ENCODE measurements around the gene TUBG1. TPM values are rescaled to one million over a fixed set of nuclear protein-coding genes. Genes with fewer than 3 reads are reported as not detected.

TUBG1 gene
- 10 to 100 TPM; 54.4 to 63.9 (median 55.8) TPM for polyA plus RNA-seq (ENCODE audit: insufficient read length in 4 of 4)

DNA sequence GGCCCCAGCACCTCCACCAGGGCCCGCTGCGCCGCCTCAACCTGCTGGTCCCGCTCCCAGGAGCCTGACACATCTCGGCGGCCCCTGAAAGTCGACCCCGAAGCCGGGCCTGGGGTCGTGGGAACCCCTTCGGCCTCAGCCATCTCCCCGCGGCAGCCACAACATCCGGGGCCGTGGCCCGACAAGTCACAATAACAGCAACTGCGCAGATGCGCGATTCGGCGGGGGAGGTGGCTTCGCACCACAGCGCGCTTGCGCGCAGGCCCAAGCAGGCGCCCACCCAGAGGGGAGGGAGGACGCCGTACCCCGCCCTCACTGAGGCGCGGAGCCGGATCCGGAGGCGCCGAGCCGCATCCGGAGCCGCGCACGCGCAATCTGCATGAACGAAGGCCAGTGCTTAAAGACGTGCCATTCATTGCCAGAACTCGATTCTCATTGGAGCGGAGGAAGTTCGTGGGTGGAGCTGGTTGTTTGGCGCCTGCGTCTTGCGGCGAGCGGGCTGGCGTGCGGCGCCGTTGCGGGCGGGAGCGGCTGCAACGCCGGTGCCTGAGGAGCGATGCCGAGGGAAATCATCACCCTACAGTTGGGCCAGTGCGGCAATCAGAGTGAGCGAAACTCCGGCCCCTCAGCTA lies at the start of gene TUBG1, which contains the start of gene RETREG3:
Gene TUBG1, plus strand, starts transcription at position 502 of the 632 bp plus-strand sequence. Its CDS starts 55 bp downstream, at position 557.
Gene RETREG3, minus strand, starts transcription at position 193 of the 632 bp plus-strand sequence. Its CDS starts 50 bp downstream, at position 143.
- DNase-seq (ENCODE audit: low read depth in 4 of 4, low spot score in 2 of 4): peak; percentile 92 to 99 (median 98)

- no peak for DNase-seq (ENCODE audit: low read depth in 4 of 4, low spot score in 2 of 4)
Measured at GRCh38 chr17:42560246-42560645, 49.2 kb upstream of the TUBG1 start.

DNA sequence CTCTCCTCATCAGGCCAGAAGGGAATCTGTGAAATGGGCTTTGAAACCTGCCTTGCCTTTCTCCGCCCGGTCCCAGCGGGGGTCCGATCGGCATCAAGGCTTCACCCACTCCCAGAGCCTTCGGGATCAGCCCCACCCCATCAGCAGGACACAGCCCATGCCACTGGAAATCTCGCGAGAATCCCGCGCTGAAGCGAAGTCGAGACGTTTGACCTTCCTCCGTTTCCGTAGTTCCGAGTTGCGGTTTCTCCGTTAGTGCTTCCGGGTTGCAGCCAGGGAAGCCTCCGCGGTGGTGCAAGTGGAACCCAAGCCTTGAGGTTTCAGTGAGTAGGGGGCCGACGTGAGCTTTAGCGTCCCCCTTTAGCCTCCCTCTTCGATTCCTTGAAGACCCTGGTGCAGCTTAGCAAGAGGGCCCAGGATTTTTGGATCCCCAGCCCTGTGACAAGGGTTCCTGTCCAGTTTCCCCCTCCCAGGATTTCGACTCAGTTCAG lies 47.5 kb upstream of the TUBG1 start, which contains the start of gene COASY:
Gene COASY, plus strand, starts transcription at position 252 of the 491 bp plus-strand sequence. CDS start 475 bp downstream, outside the sequence.
- peak; percentile 90 to 97 (median 93) for DNase-seq (ENCODE audit: low read depth in 4 of 4, low spot score in 2 of 4)

DNA sequence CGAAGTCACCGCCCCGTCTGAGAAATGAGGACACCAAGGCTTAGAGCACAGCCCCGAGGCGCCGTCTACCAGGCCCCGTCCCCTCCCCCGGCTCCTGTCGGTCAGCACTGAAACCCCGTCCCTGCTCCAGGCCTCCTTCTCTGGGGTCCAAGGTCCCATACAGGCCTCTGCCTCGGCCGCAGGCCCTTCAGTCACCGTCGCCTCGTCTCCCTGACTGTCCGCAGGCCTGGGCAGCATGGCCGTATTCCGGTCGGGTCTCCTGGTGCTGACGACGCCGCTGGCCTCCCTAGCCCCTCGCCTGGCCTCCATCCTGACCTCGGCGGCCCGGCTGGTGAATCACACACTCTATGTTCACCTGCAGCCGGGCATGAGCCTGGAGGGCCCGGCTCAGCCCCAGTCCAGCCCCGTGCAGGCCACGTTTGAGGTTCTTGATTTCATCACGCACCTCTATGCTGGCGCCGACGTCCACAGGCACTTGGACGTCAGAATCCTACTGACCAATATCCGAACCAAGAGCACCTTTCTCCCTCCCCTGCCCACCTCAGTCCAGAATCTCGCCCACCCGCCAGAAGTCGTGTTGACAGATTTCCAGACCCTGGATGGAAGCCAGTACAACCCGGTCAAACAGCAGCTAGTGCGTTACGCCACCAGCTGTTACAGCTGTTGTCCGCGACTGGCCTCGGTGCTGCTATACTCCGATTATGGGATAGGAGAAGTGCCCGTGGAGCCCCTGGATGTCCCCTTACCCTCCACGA lies 46.9 kb upstream of the TUBG1 start:
- no peak for DNase-seq (ENCODE audit: low read depth in 4 of 4, low spot score in 2 of 4)

DNA sequence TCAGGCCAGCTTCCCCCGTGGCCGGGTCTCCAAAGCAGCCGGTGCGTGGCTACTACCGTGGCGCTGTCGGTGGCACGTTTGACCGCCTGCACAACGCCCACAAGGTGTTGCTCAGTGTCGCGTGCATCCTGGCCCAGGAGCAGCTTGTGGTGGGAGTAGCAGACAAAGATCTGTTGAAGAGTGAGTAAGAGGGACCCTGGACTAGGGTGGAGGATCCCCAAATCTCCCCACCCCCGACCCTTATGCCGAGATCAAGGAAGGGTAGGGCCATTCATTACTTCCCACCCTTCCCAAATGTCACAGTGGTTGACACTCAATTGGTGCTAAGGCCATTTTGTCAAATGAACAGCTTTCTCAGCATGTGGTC lies 46.4 kb upstream of the TUBG1 start:
- DNase-seq (ENCODE audit: low read depth in 4 of 4, low spot score in 2 of 4): no peak

DNA sequence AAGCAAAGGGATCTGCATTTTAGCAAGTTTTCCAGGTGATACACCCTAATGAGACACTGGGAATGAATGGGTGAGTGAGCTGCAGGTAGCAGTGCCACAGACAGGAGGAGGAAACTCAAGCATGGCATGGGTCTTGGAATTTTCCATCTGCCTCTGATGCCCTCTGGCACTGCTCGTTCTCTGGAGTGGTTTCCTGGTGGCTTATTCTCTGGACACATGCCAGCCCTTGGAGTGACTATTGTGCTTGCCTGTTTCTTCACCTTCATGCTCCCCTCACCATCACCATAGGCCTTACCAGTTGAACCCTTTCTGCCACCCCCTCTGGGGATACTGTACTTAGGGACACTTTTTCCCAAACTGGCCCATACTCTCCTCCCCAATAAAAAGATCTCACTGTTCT lies 45.9 kb upstream of the TUBG1 start:
- DNase-seq (ENCODE audit: low read depth in 4 of 4, low spot score in 2 of 4): no peak

DNA sequence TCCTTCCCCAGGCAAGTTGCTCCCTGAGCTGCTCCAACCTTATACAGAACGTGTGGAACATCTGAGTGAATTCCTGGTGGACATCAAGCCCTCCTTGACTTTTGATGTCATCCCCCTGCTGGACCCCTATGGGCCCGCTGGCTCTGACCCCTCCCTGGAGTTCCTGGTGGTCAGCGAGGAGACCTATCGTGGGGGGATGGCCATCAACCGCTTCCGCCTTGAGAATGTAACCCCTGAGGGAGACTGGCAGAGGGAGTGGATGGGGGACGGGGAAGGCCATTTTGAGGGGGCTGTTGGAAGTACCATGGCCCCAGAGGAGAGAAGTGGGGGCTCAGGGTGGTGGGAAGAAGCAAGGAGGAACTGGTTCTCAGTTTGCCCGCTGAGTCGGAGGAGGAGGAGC lies 45.5 kb upstream of the TUBG1 start:
- DNase-seq (ENCODE audit: low read depth in 4 of 4, low spot score in 2 of 4): no peak

DNA sequence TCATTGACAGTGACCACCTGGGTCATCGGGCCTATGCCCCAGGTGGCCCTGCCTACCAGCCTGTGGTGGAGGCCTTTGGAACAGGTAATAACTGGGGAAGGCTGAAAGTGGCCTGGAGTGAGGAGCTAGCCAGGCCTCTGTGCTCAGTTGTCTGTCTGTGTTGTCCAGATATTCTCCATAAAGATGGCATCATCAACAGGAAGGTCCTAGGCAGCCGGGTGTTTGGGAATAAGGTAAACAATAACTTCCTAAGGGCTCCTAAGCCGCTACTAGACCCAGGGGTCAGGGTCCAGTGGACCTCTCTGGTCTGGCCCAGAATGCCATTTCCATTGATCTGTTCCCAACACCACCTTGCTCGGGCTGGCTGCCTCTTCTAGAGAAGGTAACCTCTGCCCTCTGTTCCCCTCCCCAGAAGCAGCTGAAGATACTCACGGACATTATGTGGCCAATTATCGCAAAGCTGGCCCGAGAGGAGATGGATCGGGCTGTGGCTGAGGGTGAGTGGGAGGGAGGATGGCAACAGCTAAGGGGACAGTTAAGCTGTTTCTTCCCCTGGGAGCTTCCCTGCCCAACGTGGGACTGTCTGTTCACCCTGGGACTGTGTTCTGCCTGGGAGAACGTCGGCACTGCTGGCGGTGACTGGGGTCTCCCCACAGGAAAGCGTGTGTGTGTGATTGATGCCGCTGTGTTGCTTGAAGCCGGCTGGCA lies 44.5 kb upstream of the TUBG1 start:
- DNase-seq (ENCODE audit: low read depth in 4 of 4, low spot score in 2 of 4): no peak

DNA sequence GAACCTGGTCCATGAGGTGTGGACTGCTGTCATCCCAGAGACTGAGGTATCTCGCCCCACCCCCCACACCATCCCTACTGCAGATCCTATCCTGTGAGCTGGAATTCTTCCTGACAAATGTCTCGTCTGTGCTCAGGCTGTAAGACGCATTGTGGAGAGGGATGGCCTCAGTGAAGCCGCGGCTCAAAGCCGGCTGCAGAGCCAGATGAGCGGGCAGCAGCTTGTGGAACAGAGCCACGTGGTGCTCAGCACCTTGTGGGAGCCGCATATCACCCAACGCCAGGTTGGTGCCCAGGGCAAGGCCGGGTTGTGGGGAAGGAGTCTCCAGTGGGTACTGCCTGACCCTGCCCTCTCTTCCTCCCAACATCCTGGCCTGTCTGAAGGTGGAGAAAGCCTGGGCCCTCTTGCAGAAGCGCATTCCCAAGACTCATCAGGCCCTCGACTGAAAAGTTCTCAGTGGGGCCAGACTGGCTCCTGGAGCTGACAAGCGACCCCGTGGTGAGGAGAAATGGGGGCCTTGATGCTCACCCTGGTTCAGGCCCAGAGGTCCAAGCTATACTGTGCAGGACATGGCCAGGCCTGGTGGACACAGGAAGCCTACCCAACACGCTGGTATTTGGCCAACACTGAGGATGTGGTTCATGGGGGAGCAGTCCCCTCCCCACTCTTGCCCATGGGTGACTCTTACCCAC lies 43.8 kb upstream of the TUBG1 start:
- no peak for DNase-seq (ENCODE audit: low read depth in 4 of 4, low spot score in 2 of 4)

DNA sequence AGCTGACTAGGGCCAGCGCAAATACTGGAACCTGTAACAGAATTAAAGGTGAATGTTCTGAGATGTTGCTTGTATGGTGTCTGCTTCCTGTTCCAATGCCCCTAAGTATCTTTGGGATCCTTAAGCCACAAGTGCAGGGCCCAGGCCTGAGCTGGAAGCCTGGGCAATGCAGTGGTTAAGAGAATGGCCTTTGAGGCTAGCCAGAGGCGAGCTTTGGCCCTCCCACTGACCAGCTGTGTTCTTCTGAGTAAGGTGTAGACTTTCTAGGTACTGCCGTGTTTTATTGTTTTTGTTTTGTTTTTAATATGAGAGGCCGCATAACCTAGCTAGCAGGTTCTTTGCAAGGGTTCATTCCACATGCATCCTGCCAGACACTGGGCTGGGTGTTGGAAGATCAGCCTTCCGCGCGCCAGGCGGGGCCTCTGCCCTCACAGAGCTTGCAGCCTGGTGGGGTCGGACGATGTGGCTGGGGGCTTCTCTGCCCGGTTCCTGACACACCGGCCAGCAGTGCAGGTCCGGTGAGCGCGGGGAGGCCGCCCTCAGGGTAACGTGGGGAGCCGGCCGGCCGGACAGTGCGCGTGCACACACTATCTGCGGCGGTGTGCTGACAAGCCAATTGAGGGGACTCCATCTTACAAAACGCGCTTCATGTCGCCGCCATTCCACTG lies 43.1 kb upstream of the TUBG1 start:
- DNase-seq (ENCODE audit: low read depth in 4 of 4, low spot score in 2 of 4): no peak

DNA sequence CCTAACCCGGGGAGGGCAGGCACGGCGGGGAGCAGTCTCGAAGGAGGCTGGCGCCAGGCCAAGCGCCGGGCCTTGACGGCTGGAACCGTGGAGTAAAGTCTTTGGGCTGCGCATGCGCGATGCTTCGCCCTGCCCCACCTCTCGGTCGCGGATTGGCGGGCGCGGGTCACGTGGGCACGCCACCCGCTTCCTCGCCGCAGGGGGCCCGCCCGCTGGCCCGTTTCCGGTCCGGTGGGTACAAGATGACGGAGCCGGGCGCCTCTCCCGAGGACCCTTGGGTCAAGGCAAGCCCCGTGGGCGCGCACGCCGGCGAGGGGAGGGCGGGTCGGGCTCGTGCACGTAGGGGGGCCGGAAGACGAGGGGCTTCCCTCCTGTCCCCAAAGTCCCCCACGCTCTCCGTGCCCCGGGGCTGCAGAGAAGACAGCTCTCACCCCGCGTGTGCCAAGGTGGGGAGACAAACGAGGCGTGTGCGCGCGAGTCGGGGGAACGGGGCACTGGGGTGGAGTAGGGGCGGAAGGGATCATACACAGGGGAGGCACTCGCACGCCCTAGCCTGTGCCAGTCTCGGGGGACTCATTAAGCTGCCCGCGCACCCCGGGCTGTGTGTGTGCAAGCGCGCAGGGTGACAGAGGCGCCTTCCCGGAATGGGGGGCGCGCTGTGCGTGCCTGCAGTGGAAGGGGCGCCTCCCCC lies 42.5 kb upstream of the TUBG1 start, which contains the start of gene MLX:
Gene MLX, plus strand, starts transcription at position 218 of the 691 bp plus-strand sequence. Its CDS starts 25 bp downstream, at position 243.
- peak in 1 of 4 donors; percentile 82 for DNase-seq (ENCODE audit: low read depth in 4 of 4, low spot score in 2 of 4)

DNA sequence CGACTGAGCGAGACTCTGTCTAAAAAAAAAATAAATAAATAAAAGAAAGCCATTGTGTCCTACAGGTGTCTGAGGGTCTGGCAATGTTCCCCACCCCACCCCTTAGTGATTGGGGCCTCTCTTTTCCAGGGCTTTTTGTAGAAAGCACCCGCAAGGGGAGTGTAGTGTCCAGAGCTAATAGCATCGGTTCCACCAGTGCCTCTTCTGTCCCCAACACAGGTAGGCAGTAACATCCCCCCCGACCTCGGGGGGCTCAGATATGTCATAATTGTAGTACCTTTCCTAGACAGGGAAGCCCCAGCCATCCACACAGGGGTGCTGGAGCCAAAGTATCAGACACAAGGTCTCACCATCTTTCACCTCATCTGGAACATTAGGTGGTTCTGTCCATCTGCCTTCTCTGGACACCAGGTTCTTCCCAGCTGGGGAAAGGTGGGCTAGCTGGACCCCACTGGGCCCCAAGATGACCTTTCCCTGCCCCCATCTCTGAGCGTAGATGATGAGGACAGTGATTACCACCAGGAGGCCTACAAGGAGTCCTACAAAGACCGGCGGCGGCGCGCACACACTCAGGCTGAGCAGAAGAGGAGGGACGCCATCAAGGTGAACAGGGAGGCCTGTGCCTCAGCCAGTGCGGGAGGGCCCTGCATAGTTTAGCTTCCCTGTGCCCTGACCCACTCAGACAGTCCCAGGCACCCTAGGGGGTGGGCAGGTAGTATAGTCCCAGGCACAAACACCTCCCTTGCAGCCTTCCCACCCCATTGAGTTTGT lies 41.0 kb upstream of the TUBG1 start:
- DNase-seq (ENCODE audit: low read depth in 4 of 4, low spot score in 2 of 4): no peak

DNA sequence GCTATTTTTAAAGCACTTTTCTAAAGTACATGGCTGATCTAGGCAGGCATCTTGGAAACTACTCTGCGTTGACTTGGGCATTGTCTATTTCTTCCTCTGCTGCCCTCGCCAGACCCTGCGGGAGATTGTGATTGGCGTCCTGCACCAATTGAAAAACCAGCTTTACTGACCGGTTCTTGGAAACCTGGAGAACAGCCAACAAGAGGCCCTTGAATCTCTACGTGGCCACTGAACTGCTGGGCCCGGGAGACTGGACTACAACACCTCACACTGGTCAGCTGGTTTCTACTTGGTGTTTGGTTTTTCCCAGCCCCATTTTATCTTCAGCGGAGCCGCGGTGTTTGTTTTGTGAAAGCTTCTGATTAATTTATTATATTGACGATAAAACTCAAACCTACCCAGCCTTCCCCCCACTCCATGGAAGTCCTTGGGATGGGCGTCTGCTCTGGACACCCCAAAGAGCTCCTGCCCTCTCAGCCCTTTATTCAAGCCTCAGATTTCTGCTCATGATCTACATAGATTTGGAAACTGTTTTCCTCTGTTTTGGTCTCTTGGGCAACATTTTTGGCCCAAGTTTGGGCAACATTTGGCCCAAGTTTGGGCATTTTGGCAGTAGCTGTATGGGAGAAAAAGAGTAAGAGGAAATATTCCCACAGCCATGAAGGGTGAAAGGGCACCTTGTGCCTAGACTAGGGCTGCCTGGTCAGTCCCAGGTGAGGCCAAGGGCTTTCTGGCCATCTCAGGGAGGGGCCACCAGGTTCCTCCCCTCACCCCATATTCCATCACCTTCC lies 37.9 kb upstream of the TUBG1 start:
- DNase-seq (ENCODE audit: low read depth in 4 of 4, low spot score in 2 of 4): no peak

DNA sequence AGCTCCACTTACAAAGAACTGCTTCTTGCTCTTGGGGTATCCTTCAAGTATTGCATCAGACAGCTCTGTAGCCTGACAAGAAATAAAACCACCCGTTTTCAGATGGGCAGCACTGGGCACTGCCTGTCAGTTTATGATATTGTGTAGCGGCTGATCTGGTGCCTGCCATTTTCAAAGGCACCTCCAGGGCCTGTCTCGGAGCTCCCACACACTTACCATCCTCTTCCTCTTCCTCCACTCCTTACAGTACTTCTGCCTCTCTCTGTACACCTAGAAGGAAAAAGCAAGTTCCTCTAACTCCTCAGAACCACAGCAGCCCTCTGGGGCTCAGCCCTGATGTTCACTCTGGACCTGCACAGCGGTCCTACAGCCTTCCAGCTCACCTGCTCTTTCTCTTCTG lies 36.4 kb upstream of the TUBG1 start:
- DNase-seq (ENCODE audit: low read depth in 4 of 4, low spot score in 2 of 4): no peak

DNA sequence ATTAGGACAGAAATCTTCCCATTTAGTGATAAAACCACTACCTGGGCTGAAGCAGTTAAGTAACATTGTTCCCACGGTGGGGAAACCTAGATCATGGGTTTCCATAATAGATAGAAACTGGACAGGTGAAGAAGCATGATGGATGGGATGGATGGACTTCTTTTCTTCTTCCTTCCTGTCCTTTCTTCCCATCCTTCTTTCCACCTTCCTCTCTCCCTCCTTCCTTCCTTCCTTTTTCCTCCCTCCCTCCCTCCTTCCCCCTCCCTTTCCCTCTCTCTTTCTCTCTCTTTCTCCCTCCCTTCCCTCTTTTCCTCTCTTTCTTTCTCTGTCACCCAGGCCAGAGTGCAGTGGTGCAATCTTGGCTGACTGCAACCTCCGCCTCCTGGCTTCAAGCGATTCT lies 35.0 kb upstream of the TUBG1 start:
- no peak for DNase-seq (ENCODE audit: low read depth in 4 of 4, low spot score in 2 of 4)

DNA sequence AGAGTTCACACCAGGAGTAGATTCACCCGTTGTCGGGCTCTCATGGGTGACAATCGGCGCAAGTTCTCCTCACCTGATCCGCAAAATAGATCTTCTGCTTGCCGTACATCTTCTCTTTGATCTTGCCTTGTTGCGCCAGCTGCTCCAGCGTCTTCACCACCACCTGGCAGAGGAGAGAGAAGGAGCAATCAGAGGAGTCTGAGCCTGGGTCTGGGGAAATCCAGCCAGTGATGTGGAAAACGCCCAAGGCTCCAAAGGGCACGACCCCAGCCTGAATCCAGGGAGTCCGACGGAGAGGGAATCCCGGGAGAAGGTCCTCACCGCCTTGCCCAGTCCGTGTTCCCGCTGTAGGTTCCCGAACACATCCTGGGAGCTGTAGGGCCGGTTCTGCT lies 32.3 kb upstream of the TUBG1 start:
- DNase-seq (ENCODE audit: low read depth in 4 of 4, low spot score in 2 of 4): no peak

- DNase-seq (ENCODE audit: low read depth in 4 of 4, low spot score in 2 of 4): peak in 3 of 4 donors; percentile 75 to 91 (median 83)
Measured at GRCh38 chr17:42577532-42578281, 31.8 kb upstream of the TUBG1 start, which contains the start of gene PSMC3IP. Gene PSMC3IP (minus strand): TSS chr17:42577729. CDS start chr17:42577686, 43 bp downstream.

All from left renal cortex interstitium (tissue), 4 donors.